ENCODE data around the gene TCF7L1. TPM values are rescaled to one million over a fixed set of nuclear protein-coding genes. Genes with fewer than 3 reads are reported as not detected.
A peak's percentile ranks its signal among the peaks of the same experiment; 100 is the strongest.

Gene TCF7L1
- total RNA-seq, 2 experiments from 2014 or later: not detected

- TF ChIP-seq EZH2phosphoT487 (IDR thresholded peaks at IDR 0.05; ENCODE audit: borderline replicate concordance, low read depth, low read length) (no peak), CTCF (conservative IDR thresholded peaks at IDR 0.05; ENCODE audit: low read length) (no peak)
- Histone ChIP-seq H3K4me1 (ENCODE audit: insufficient read depth, low read length, poor library complexity, severe bottlenecking) (peaks cover 37% of the 10 kb centered on the region), H3K9me2 (ENCODE audit: insufficient read depth, low read length) (no peaks in the 10 kb centered on the region), H3K27ac (ENCODE audit: low read depth, low read length, poor library complexity, severe bottlenecking) (no peak overlapping the region), H4K20me1 (ENCODE audit: insufficient read depth, low read length) (peaks cover 43% of the 10 kb centered on the region), H3K36me3 (ENCODE audit: insufficient read depth, low read length) (peaks cover 75% of the 10 kb centered on the region), H3K9me3 (ENCODE audit: low read length) (no peaks in the 10 kb centered on the region), H3K4me3 (ENCODE audit: low read depth, low read length, poor library complexity, severe bottlenecking) (peak overlapping the region; percentile 93), H3K4me2 (ENCODE audit: low read length) (peak overlapping the region; percentile 99), H3K79me2 (ENCODE audit: insufficient read depth, low read depth, low read length) (peaks cover 82% of the 10 kb centered on the region), H2AFZ (ENCODE audit: low read length) (no peak overlapping the region)
- ChIA-PET POLR2A (interaction anchor here (0.6 to 1.8 kb wide), 4 partner anchors 10 to 294 kb away, joined by 3 to 6 read pairs (median 3); partner anchors contain the start of genes ELMOD3 and RETSAT), CTCF (ENCODE audit: unreplicated experiment) (no interaction called here)
- no TSS peak for BruUV-seq (replicated peaks)
- intact Hi-C loops (cut with micrococcal nuclease; ENCODE audit: unreplicated experiment): no loop called here
- DNase-seq (ENCODE audit: low spot score): no peak
Measured at GRCh38 chr2:85324639-85325465, 191.7 kb downstream of the TCF7L1 start.

GRCh38 chr2:85325466-85325811, 192.2 kb downstream of the TCF7L1 start:
- intact Hi-C loops (cut with micrococcal nuclease; ENCODE audit: unreplicated experiment): no loop called here
- Histone ChIP-seq H3K79me2 (ENCODE audit: insufficient read depth, low read depth, low read length) (peaks cover 76% of the 10 kb centered on the region), H3K4me1 (ENCODE audit: insufficient read depth, low read length, poor library complexity, severe bottlenecking) (peaks cover 37% of the 10 kb centered on the region), H3K4me3 (ENCODE audit: low read depth, low read length, poor library complexity, severe bottlenecking) (peak overlapping the region; percentile 93), H3K4me2 (ENCODE audit: low read length) (peak overlapping the region; percentile 99), H2AFZ (ENCODE audit: low read length) (no peak overlapping the region), H3K9me3 (ENCODE audit: low read length) (no peaks in the 10 kb centered on the region), H3K36me3 (ENCODE audit: insufficient read depth, low read length) (peaks cover 69% of the 10 kb centered on the region), H3K9me2 (ENCODE audit: insufficient read depth, low read length) (no peaks in the 10 kb centered on the region), H3K27ac (ENCODE audit: low read depth, low read length, poor library complexity, severe bottlenecking) (no peak overlapping the region), H4K20me1 (ENCODE audit: insufficient read depth, low read length) (peaks cover 43% of the 10 kb centered on the region)
- ChIA-PET CTCF (ENCODE audit: unreplicated experiment) (no interaction called here), POLR2A (interaction anchor here (0.6 kb wide), 1 partner anchor 348 kb away, joined by 5 read pairs; no protein-coding TSS in a partner anchor)
- BruUV-seq (replicated peaks): no TSS peak
- no peak for DNase-seq (ENCODE audit: low spot score)
- TF ChIP-seq EZH2phosphoT487 (IDR thresholded peaks at IDR 0.05; ENCODE audit: borderline replicate concordance, low read depth, low read length) (no peak), CTCF (conservative IDR thresholded peaks at IDR 0.05; ENCODE audit: low read length) (no peak)

Measured in OCI-LY7 (cell line).